Adrenal gland (tissue), 5 donors: ENCODE measurements around the gene COMMD4.
"Not testable (repeated sequence)": the region's sequence is repeated elsewhere in the genome, so short reads cannot be mapped to it uniquely, and the experiment has no call there.

ENCODE experiments used
- CTCF ChIP-seq, 6 experiments: fragments of 450-650 bp in 4 of 6; fragments of 200-600 bp in 2 of 6; sonication (generic) in 1 of 6; IDR thresholded peaks; 1 replicate in 5 of 6; 2 replicates in 1 of 6; pipeline versions ENCODE4 v1.5.1 to v1.8.0; 2016 to 2021; ENCODE audit warnings: antibody characterized with exemption in 6 of 6, mild to moderate bottlenecking in 2 of 6, moderate library complexity in 1 of 6
- POLR2A ChIP-seq, 2 donors: fragments of 450-650 bp; IDR thresholded peaks; one replicate each; pipeline ENCODE4 v1.6.1; 2017; ENCODE audit warnings: antibody characterized with exemption in 2 of 2, mild to moderate bottlenecking in 2 of 2, moderate library complexity in 1 of 2
- donor health status: DM: no; HTN: no; CAD: no.

DNA sequence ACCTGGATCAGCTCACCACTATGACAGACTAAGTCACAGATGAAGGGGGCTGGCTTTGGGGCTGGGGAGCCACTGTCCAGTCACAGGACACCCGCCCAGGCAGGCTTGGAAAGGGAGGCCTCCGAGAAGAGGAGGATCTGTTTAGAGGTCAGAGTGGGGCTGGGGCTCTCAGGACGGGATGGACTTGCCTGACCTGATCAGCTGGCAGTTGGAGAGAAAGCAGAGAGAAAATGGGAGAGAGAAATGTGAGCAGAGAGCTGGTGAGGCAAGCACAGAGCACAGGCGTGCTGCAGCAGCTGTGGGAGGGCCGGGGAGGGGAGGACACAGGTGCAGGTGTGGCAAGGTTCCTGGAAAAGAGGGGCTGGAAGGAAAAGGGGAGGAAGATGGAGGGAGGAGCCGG lies 35.8 kb upstream of the COMMD4 start:
- not testable (repeated sequence) for TF ChIP-seq CTCF, POLR2A (IDR thresholded peaks at IDR 0.05)
